WTC11 (cell line): ENCODE results near the gene MAB21L4. TPM values are rescaled to one million over a fixed set of nuclear protein-coding genes. Genes with fewer than 3 reads are reported as not detected.

Experiments used
- ATAC-seq: fragments of 200-7000 bp; cut with Tn5 transposase; 2 replicates; pipeline ENCODE4 v1.10.0; 2021; ENCODE audit warnings: mild to moderate bottlenecking, moderate library complexity
- CTCF ChIA-PET: fragments of 300-600 bp; sonication (Branson Sonifier 250); formaldehyde crosslinking; loops from one replicate; lab custom pipeline; 2021; ENCODE audit warnings: antibody characterized with exemption; lab: Charles Lee
- POLR2A ChIA-PET: fragments of 350-600 bp; sonication (Branson Sonifier 250); formaldehyde crosslinking; loops from one replicate; lab custom pipeline; 2021; ENCODE audit warnings: antibody characterized with exemption; lab: Charles Lee
- DNase-seq: peaks from one replicate; pipeline ENCODE4 v3.0.0; 2021; ENCODE audit warnings: low spot score
- H3K27ac Mint-ChIP-seq: 2 replicates; pipeline ENCODE4 v1.8.0; 2021; ENCODE audit warnings: mixed read lengths
- H3K27me3 Mint-ChIP-seq: 2 replicates; pipeline ENCODE4 v1.8.0; 2021; ENCODE audit warnings: low read depth, mild to moderate bottlenecking, moderate library complexity, mixed read lengths
- H3K36me3 Mint-ChIP-seq: 2 replicates; pipeline ENCODE4 v1.8.0; 2021; ENCODE audit warnings: mixed read lengths
- H3K4me1 Mint-ChIP-seq: 2 replicates; pipeline ENCODE4 v1.8.0; 2022; ENCODE audit warnings: mixed read lengths
- H3K4me3 Mint-ChIP-seq: 2 replicates; pipeline ENCODE4 v1.8.0; 2021; ENCODE audit warnings: mild to moderate bottlenecking, moderate library complexity, mixed read lengths
- H3K9me3 Mint-ChIP-seq: 2 replicates; pipeline ENCODE4 v1.8.0; 2021; ENCODE audit warnings: mixed read lengths
- ARID4B ChIP-seq: sonication (generic); formaldehyde crosslinking; IDR thresholded peaks from 2 replicates; pipeline ENCODE4 v1.8.0; 2023; ENCODE audit warnings: missing genetic modification reagents, mild to moderate bottlenecking, borderline replicate concordance
- CBFB ChIP-seq: sonication (generic); formaldehyde crosslinking; IDR thresholded peaks from 2 replicates; pipeline ENCODE4 v1.8.1; 2022; ENCODE audit warnings: mild to moderate bottlenecking, low read depth, missing genetic modification reagents
- CREM ChIP-seq: sonication (generic); formaldehyde crosslinking; IDR thresholded peaks from 2 replicates; pipeline ENCODE4 v1.8.1; 2022; ENCODE audit warnings: mild to moderate bottlenecking, missing genetic modification reagents, moderate library complexity
- E2F5 ChIP-seq: sonication (generic); formaldehyde crosslinking; IDR thresholded peaks from 2 replicates; pipeline ENCODE4 v1.8.1; 2022; ENCODE audit warnings: mild to moderate bottlenecking, moderate library complexity, missing genetic modification reagents
- ESRRA ChIP-seq: sonication (generic); formaldehyde crosslinking; IDR thresholded peaks from 2 replicates; pipeline ENCODE4 v1.8.1; 2022; ENCODE audit warnings: mild to moderate bottlenecking, missing genetic modification reagents, borderline replicate concordance
- ETV6 ChIP-seq: sonication (generic); formaldehyde crosslinking; IDR thresholded peaks from 2 replicates; pipeline ENCODE4 v1.8.1; 2022; ENCODE audit warnings: mild to moderate bottlenecking, missing genetic modification reagents
- GABPB1 ChIP-seq: sonication (generic); formaldehyde crosslinking; IDR thresholded peaks from 2 replicates; pipeline ENCODE4 v1.8.1; 2023; ENCODE audit warnings: mild to moderate bottlenecking, missing genetic modification reagents
- HMGXB4 ChIP-seq: sonication (generic); formaldehyde crosslinking; IDR thresholded peaks from 2 replicates; pipeline ENCODE4 v1.8.1; 2023; ENCODE audit warnings: mild to moderate bottlenecking, moderate library complexity, missing genetic modification reagents
- JAZF1 ChIP-seq: fragments of 250-450 bp; sonication (Bioruptor Pico); IDR thresholded peaks from 2 replicates; pipeline ENCODE4 v1.9.0; 2021; ENCODE audit warnings: moderate library complexity, mild to moderate bottlenecking, inconsistent platforms
- NFATC4 ChIP-seq: fragments of 250-450 bp; sonication (Bioruptor Pico); IDR thresholded peaks from 2 replicates; pipeline ENCODE4 v1.9.0; 2021; ENCODE audit warnings: mild to moderate bottlenecking
- PRRX2 ChIP-seq: fragments of 250-450 bp; sonication (Bioruptor Pico); IDR thresholded peaks from 2 replicates; pipeline ENCODE4 v1.8.0; 2021; ENCODE audit warnings: mild to moderate bottlenecking
- SMAD4 ChIP-seq: sonication (generic); formaldehyde crosslinking; IDR thresholded peaks from 2 replicates; pipeline ENCODE4 v1.8.0; 2022; ENCODE audit warnings: mild to moderate bottlenecking, missing genetic modification reagents
- TCF7 ChIP-seq: sonication (generic); formaldehyde crosslinking; IDR thresholded peaks from 2 replicates; pipeline ENCODE4 v1.8.0; 2022; ENCODE audit warnings: mild to moderate bottlenecking, low read depth, missing genetic modification reagents, moderate library complexity
- TEAD1 ChIP-seq: sonication (generic); formaldehyde crosslinking; IDR thresholded peaks from 2 replicates; pipeline ENCODE4 v1.8.0; 2022; ENCODE audit warnings: mild to moderate bottlenecking, missing genetic modification reagents
- ZBTB43 ChIP-seq: sonication (generic); formaldehyde crosslinking; IDR thresholded peaks from 2 replicates; pipeline ENCODE4 v1.8.1; 2023; ENCODE audit warnings: mild to moderate bottlenecking, missing genetic modification reagents
- ZMAT4 ChIP-seq: fragments of 250-450 bp; sonication (Bioruptor Pico); IDR thresholded peaks from 2 replicates; pipeline ENCODE4 v1.9.0; 2021; ENCODE audit warnings: mild to moderate bottlenecking
- ZNF138 ChIP-seq: sonication (generic); formaldehyde crosslinking; conservative IDR thresholded peaks from 2 replicates; pipeline ENCODE4 v1.8.1; 2022; ENCODE audit warnings: mild to moderate bottlenecking, moderate library complexity, missing genetic modification reagents
- ZNF232 ChIP-seq: sonication (generic); formaldehyde crosslinking; IDR thresholded peaks from 2 replicates; pipeline ENCODE4 v1.8.0; 2022; ENCODE audit warnings: mild to moderate bottlenecking, missing genetic modification reagents
- ZNF317 ChIP-seq: sonication (generic); formaldehyde crosslinking; IDR thresholded peaks from 2 replicates; pipeline ENCODE4 v1.8.1; 2023; ENCODE audit warnings: low read depth, mild to moderate bottlenecking, moderate library complexity, missing genetic modification reagents, borderline replicate concordance
- ZNF396 ChIP-seq: fragments of 250-450 bp; sonication (Bioruptor Pico); IDR thresholded peaks from 2 replicates; pipeline ENCODE4 v1.8.0; 2021; ENCODE audit warnings: mild to moderate bottlenecking, moderate library complexity, borderline replicate concordance
- ZNF512 ChIP-seq: sonication (generic); formaldehyde crosslinking; IDR thresholded peaks from 2 replicates; pipeline ENCODE4 v1.8.1; 2022; ENCODE audit warnings: missing genetic modification reagents, borderline replicate concordance
- ZSCAN18 ChIP-seq: fragments of 250-450 bp; sonication (Bioruptor Pico); IDR thresholded peaks from 2 replicates; pipeline ENCODE4 v2.1.2; 2022; ENCODE audit warnings: mild to moderate bottlenecking, moderate library complexity
- total RNA-seq: library from RNA; stranded (reverse); gene quantifications from 3 replicates; pipeline ENCODE4 v1.2.3, GENCODE V29; 2021

The MAB21L4 gene
- total RNA-seq, 1 experiment from 2014 or later, result not detected

GRCh38 chr2:240930631-240931318, 34.8 kb upstream of the MAB21L4 start (continued):
- TF ChIP-seq ZBTB43 (CRISPR knock-in tag), result no peak
- TF ChIP-seq GABPB1 (CRISPR knock-in tag), result no peak
- TF ChIP-seq ZNF512, result no peak
- TF ChIP-seq ESRRA (CRISPR knock-in tag), result no peak
- no peak for TF ChIP-seq JAZF1 (CRISPR knock-in tag)
- TF ChIP-seq ZNF317 (CRISPR knock-in tag), result no peak
- TF ChIP-seq TCF7, result no peak

- no peaks in the 10 kb centered on the region for H3K36me3 Mint-ChIP-seq
- DNase-seq, result peak; percentile 7
- no peak overlapping the region for H3K4me3 Mint-ChIP-seq
- ATAC-seq, result no peak
- no peaks in the 10 kb centered on the region for H3K27me3 Mint-ChIP-seq
- H3K27ac Mint-ChIP-seq, result no peak overlapping the region
- H3K4me1 Mint-ChIP-seq, result no peaks in the 10 kb centered on the region
- H3K9me3 Mint-ChIP-seq, result no peaks in the 10 kb centered on the region
- ChIA-PET CTCF (no interaction called here), POLR2A (no interaction called here)
- TF ChIP-seq ZNF232 (CRISPR knock-in tag), result no peak
- TF ChIP-seq ETV6 (CRISPR knock-in tag), result no peak
- no peak for TF ChIP-seq HMGXB4 (CRISPR knock-in tag)
- TF ChIP-seq NFATC4 (CRISPR knock-in tag), result no peak
- no peak for TF ChIP-seq SMAD4 (CRISPR knock-in tag)
- no peak for TF ChIP-seq E2F5
- no peak for TF ChIP-seq CBFB (CRISPR knock-in tag)
- TF ChIP-seq ZNF138 (CRISPR knock-in tag), result no peak
- TF ChIP-seq GABPB1 (CRISPR knock-in tag), result no peak
- no peak for TF ChIP-seq ESRRA (CRISPR knock-in tag)
- TF ChIP-seq CREM (CRISPR knock-in tag), result no peak
- no peak for TF ChIP-seq TEAD1 (CRISPR knock-in tag)
- TF ChIP-seq ZNF396, result no peak
- no peak for TF ChIP-seq ZSCAN18 (CRISPR knock-in tag)
- TF ChIP-seq ZMAT4, result no peak
- TF ChIP-seq ARID4B (CRISPR knock-in tag), result no peak
- no peak for TF ChIP-seq PRRX2 (CRISPR knock-in tag)
Observed at GRCh38 chr2:240930096-240930630, 34.2 kb upstream of the MAB21L4 start.
